HEK293 (cell line): ENCODE data around the gene BDP1.

ENCODE experiments used
- CTCF ChIP-seq: fragments of 450-650 bp; formaldehyde crosslinking; IDR thresholded peaks from 2 replicates; pipeline ENCODE4 v1.5.1; 2016; ENCODE audit warnings: missing biosample characterization, missing genetic modification characterization
- SP2 ChIP-seq: fragments of 450-650 bp; formaldehyde crosslinking; IDR thresholded peaks from 2 replicates; pipeline ENCODE4 v1.5.1; 2016; ENCODE audit warnings: missing biosample characterization, missing genetic modification characterization
- YY1 ChIP-seq: fragments of 450-650 bp; formaldehyde crosslinking; IDR thresholded peaks from 2 replicates; pipeline ENCODE4 v1.5.1; 2018; ENCODE audit warnings: missing biosample characterization, missing genetic modification characterization
- ZFP3 ChIP-seq: fragments of 450-650 bp; formaldehyde crosslinking; IDR thresholded peaks from 2 replicates; pipeline ENCODE4 v1.5.1; 2016; ENCODE audit warnings: low read depth, missing biosample characterization, missing genetic modification characterization
- ZNF133 ChIP-seq: fragments of 450-650 bp; formaldehyde crosslinking; IDR thresholded peaks from 2 replicates; pipeline ENCODE4 v1.5.1; 2016; ENCODE audit warnings: missing biosample characterization, missing genetic modification characterization
- ZNF274 ChIP-seq, 2 experiments: fragments of 200-500 bp in 1 of 2; fragments of 450-650 bp in 1 of 2; sonication (Bioruptor generic) in 1 of 2; formaldehyde crosslinking in 1 of 2; IDR thresholded peaks; 2 replicates each; pipeline versions ENCODE4 v1.5.1 to v1.6.1; 2014 to 2016; ENCODE audit warnings: borderline replicate concordance in 1 of 2, inconsistent platforms in 1 of 2, low read length in 1 of 2, missing biosample characterization in 1 of 2, missing genetic modification characterization in 1 of 2
- ZNF335 ChIP-seq: fragments of 450-650 bp; formaldehyde crosslinking; conservative IDR thresholded peaks from 2 replicates; pipeline ENCODE4 v1.5.1; 2016; ENCODE audit warnings: missing biosample characterization, missing genetic modification characterization
- ZNF350 ChIP-seq: fragments of 450-650 bp; formaldehyde crosslinking; IDR thresholded peaks from 2 replicates; pipeline ENCODE4 v1.5.0; 2017; ENCODE audit warnings: missing biosample characterization, mild to moderate bottlenecking, missing genetic modification characterization
- ZNF391 ChIP-seq: fragments of 450-650 bp; formaldehyde crosslinking; IDR thresholded peaks from 2 replicates; pipeline ENCODE4 v1.5.1; 2016; ENCODE audit warnings: low read depth, missing biosample characterization, missing genetic modification characterization, borderline replicate concordance
- ZNF394 ChIP-seq: fragments of 450-650 bp; formaldehyde crosslinking; IDR thresholded peaks from 2 replicates; pipeline ENCODE4 v1.5.1; 2016; ENCODE audit warnings: missing biosample characterization, missing genetic modification characterization, mild to moderate bottlenecking, moderate library complexity, borderline replicate concordance
- ZNF521 ChIP-seq: fragments of 450-650 bp; formaldehyde crosslinking; IDR thresholded peaks from 2 replicates; pipeline ENCODE4 v1.5.1; 2017; ENCODE audit warnings: missing biosample characterization, mild to moderate bottlenecking, missing genetic modification characterization
- ZSCAN16 ChIP-seq: fragments of 450-650 bp; formaldehyde crosslinking; IDR thresholded peaks from 2 replicates; pipeline ENCODE4 v1.5.1; 2016; ENCODE audit warnings: missing biosample characterization, missing genetic modification characterization
- TF ChIP-seq, protein P1 (sequence below): fragments of 450-650 bp; IDR thresholded peaks from 2 replicates; pipeline ENCODE4 v1.5.1; 2018; ENCODE audit warnings: missing biosample characterization, missing genetic modification characterization

- TF ChIP-seq ZNF391: no peak
- TF ChIP-seq ZNF274 (IDR thresholded peaks at IDR 0.05; ENCODE audit: low read length): no peak
- no peak for TF ChIP-seq ZNF274 (tag by site-specific recombination; IDR thresholded peaks at IDR 0.05; ENCODE audit: borderline replicate concordance)
- TF ChIP-seq SP2 (tag by site-specific recombination): no peak
- no peak for TF ChIP-seq ZSCAN16 (tag by site-specific recombination)
- TF ChIP-seq CTCF (tag by site-specific recombination): no peak
- TF ChIP-seq ZNF394 (tag by site-specific recombination): no peak
- TF ChIP-seq ZNF521 (tag by site-specific recombination): no peak
- no peak for TF ChIP-seq ZNF350 (tag by site-specific recombination)
- no peak for TF ChIP-seq YY1
- TF ChIP-seq ZNF133 (tag by site-specific recombination): no peak
- no peak for TF ChIP-seq ZFP3 (tag by site-specific recombination)
- TF ChIP-seq ZNF335 (tag by site-specific recombination): no peak
- TF ChIP-seq, protein P1, sequence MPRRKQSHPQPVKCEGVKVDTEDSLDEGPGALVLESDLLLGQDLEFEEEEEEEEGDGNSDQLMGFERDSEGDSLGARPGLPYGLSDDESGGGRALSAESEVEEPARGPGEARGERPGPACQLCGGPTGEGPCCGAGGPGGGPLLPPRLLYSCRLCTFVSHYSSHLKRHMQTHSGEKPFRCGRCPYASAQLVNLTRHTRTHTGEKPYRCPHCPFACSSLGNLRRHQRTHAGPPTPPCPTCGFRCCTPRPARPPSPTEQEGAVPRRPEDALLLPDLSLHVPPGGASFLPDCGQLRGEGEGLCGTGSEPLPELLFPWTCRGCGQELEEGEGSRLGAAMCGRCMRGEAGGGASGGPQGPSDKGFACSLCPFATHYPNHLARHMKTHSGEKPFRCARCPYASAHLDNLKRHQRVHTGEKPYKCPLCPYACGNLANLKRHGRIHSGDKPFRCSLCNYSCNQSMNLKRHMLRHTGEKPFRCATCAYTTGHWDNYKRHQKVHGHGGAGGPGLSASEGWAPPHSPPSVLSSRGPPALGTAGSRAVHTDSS (tag by site-specific recombination): no peak
Observed at GRCh38 chr5:71615809-71616208, 160.4 kb downstream of the BDP1 start.
